ENCODE data around the gene SLCO2A1.
A peak's percentile ranks its signal among the peaks of the same experiment; 100 is the strongest.

Gene SLCO2A1

DNA sequence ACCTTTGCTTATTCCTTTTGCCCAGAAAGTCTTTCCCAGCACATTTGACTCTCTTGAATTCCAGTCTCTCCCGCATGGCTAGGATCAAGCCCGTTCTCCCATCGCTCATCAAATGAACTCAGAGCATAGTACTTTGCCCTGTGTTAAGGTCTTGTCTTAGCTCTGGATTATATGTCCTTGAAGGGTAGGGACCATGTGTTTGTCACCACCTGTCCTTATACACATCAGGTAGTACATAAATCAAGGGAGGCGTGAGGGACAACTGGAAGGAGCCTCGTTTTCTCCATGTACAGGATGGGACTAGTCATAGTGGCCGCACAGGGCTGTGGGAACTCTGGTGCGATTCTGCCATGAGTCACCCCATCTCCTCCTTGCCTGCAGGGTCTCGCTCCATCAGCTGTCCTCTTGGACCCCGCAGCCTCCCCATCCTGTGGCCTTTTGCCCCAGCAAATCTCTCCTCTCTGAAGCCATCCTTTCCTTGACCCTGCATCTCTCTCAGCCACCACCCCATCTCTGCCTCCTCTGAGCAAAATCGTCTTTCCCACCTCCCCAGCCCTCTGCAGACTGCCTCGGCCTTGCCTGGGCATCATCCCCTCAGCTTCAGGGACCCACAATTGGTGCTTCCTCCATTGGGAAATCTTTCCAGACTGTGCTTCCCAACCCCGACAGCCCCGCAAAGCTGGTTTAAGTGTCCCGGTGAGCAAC is 100.7 kb downstream of the SLCO2A1 start:
- DNase-seq = no peak

- DNase-seq = no peak
These were observed 101.4 kb downstream of the SLCO2A1 start for GRCh38 chr3:133928136-133928893.

DNA sequence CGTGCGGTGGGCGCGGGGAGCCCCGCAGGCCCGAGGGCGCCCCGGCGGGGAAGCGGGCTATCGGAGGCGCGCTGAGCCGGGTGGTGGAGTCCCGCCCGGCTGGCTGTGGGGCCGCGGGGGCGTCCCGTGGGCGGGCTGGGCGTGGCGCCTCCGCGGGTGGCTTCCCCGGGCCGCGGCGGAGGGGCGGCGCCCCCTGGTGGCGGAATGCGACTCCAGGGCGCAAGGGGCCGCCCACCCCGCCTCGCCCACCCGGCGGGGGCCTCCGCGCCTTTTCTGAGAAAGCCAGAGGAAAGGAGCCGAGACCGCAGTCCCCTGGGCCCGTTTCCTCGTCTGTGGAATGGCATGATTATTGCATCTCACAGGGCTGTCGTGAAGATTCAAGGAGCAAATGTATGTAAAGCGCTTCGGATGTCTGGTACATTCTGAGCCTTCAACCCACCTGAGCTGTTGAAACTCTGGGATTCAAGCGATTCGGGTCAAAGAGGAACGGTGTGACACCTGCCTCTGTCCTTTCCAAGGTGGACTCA is 102.1 kb downstream of the SLCO2A1 start:
- peak; percentile 15 to 63 for DNase-seq

GRCh38 chr3:133926736-133927539 is 102.8 kb downstream of the SLCO2A1 start:
- DNase-seq = no peak

DNA sequence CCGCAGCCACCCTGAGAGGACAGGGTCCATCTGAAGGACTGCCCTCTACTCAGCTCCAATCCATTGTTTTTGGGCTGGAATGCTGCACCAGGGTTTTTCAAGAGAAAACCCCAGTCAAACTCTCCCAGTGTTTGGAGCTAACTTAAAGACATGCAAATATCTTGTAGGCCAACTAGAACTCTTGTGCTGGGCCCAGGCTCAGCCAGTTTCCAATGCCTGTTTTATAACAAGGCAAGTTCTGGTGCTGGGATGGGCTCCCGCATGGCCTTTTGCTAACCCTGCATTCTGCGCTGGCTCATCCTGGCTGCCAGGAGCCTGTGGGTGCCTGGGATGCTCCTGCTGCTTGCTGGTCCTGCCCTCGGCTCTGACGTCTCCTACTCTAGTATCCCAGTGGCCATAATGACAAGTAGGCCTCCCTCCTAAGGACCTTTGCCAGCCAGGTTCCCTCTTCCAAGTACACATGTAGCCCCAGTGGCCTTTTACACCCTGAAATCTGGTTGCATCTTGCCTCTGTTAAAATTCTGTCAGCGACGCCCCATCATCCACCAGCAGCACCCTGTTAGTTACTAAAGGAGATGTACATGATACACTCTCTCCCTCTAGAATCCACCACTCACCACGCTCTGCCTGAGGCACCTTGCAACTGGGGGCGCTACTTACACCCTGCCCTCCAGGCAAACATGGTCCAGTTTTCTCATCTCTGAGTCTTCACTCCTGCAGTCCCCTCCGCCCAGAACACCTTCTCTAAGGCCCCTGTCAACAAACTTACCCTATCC is 103.6 kb downstream of the SLCO2A1 start:
- DNase-seq = no peak

DNA sequence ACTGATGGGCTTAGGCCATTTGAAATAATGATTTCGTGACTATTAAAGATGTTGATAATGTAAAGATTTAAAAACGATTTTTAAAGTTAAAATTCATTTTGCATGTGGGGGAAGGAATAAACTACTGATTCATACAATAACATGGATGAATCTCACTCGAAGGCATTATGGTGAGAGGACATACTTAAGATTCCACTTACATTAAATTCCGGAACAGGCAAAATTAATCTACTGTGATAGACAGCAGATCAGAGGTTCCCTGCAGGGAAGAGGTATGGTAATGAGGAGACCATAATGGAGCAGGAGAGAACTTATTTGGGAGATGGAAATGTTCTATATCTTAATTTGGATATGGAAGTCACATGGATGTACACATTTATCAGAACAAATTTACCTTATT is 105.7 kb downstream of the SLCO2A1 start:
- no peak for DNase-seq

DNA sequence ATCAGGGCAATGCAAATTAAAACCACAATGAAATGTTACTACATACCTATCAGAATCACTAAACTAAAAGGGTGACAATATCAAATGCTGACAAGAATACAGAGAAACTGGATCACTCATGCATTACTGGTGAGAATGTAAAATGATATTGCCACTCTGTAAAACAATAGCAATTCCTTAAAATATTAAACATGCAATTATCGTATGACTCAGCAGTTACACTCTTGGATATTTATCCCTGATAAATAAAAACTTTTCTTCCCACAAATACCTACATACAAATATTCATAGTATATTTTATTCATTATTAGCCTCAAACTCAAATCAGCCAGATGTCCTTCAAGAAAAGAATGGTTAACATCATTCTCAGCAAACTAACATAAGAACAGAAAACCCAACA is 108.1 kb downstream of the SLCO2A1 start:
- no peak for DNase-seq

DNA sequence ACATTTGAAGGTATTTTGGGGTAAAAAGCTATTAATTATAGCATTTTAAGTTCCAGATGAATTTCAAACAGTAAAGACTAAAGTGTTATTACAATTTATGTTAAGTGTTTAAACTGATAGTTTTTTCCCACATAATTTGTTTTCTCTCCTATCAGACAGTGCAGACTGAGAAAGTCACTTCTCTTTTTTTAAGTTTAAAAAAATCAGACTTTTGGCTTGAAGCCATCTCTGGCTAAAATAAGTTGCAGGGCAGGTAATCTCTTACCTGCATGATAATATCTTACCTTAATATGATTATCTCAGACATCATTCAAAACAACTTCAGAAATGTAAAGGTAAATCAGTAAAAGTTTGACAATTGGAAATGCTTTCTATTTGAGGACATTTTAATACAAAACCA is 112.6 kb downstream of the SLCO2A1 start:
- DNase-seq = no peak

DNA sequence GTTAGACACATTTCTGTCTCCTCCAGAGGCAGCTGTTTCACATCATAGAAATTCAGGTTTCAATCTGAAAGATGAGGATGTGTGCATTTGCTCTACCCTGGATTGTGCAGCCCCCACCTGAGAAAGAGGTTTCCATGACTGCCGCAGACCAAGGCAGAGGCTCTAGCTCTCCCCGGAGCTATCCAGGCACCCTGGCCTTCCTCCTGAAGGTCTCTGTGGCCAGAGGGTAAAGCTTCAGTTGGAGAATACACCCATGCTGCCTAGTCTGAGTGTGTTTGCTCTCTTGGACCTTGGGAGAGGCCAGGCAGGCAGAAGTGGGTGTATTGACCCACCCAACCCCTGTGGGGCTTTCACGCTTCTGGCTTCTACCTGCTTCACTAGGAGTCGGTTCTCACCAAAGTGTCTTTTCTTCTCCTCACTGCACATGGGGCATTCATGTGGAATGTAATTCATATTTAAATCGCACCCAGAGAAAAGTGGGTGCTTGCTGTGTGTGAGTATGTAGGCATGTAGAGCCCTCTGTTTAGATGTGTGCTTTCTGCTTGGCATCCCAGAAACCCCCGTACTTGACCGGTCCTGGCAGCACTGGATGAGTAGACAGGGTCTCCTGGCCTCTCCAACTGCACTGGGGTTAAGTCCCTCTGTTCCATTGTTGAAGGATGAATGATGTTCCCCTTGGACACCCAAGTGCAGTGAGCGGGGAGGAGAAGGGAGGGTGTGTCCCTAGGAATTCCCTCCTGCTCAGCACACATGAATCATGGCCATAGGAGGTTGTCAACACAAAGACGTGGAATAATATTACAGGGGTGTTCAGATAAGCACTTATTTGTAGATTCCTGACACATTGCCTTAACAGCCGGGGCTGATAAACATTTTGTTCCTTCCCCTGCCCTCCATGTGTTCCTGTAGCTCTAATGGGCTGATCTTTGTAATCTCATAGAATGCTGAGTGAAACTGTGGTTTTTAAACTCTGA is 113.8 kb downstream of the SLCO2A1 start:
- DNase-seq = no peak

DNA sequence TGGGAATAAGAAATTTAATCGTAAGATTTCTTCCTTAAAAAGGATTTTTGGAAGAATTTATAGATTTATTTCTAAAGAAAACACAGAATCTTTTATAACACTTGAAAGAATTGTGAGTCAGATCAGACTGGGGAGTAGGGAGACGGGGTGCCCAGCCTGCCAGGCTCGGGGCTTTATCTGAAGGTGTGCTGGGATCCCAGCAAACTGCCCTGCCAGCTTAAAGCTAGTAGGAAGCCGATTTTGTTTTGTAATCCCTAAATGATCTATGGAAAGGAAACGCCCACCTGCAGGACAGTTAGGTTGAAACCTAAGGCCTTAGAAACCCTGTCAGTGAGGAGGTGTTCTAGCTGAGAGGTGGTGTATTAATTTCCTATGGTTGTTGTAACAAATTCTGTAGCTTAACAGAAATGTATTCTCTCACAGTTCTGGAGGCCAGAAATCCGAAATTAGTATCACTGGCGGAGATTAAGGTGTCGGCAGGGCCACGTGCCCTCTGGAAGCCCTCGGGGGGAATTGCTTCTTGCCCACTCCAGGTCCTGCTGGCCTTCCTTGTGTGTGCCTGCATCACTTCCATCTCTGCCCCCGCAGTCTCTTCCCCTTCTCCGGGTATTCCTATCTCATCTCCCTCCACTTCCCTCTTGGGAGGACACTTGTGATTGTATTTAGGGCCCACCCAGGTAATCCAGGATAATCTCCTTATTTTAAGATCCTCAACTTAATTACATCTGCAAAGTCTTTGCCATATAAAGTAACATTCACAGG is 114.7 kb downstream of the SLCO2A1 start:
- no peak for DNase-seq

DNA sequence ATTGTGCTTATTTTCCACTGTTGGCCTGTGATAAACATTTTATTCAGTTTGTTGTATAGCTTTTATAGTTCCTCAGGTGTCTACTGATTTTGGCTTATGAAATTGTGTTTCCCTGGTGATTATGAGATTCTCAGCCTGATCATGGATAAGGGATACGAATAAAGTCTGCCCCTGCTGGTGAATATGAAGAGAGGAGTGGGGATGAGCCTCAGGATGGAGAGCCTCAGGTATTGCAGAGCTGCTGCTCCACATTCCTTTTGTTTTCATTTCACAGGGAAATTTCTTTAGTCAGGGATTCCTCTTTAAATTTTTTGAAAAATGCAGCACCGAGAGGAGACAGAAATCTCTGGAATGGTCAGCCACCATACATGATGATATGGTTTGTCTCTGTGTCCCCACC is 119.3 kb downstream of the SLCO2A1 start:
- no peak for DNase-seq

DNA sequence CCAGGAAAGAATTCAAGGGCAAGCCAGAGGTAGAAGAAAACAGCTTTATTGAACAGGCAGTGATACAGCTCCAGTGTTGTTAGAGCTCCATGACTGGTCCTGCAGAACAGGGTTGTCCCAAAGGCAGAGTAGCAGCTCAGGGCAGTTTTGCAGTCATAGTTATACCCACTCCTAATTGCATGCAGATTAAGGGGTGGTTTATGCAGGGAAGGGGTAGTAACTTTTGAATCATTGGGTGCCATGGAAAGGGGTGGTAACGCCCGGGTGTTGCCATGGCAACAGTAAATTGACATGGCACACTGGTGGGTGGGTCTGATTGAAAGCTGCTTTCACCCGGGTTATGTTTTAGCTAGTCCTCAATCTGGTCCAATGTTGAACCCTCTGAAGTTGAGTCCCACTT is 124.3 kb downstream of the SLCO2A1 start:
- DNase-seq = no peak

DNA sequence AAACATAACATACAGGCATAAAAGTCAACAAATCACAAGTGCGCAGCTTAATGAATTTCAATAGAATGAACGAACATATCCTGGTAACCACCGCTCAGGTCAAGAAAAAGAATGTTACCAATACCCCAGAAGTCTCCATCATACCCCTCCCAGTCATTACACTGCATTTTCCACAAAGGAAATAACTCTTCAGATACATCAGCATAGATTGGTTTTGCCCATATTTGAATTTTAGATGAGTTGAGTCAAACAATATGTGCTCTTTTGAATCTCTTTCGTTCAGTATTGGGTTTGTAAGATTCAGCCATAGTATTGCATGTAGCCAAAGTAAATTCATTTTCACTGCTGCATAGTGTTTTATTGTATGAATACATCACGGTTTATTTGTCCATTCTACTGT is 127.9 kb downstream of the SLCO2A1 start:
- no peak for DNase-seq

DNA sequence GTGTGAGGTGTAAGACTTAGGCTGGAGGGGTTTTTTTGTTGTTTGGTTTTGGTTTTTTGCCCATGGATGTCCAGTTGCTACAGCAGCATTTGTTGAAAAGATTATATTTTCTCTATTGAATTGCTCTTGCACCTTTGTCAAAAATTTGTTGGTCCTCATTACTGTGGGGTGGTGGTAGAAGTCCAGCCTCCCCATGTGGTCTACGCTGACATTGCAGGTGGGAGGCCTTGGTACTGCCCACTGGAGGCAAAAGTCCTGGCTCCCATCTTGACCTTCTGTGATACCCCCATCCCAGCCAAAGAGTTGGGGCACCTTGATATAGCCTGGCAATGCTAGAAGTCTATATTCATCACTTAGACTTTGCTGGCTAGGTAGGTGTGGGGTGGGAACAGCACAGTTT is 128.6 kb downstream of the SLCO2A1 start:
- DNase-seq = no peak

DNA sequence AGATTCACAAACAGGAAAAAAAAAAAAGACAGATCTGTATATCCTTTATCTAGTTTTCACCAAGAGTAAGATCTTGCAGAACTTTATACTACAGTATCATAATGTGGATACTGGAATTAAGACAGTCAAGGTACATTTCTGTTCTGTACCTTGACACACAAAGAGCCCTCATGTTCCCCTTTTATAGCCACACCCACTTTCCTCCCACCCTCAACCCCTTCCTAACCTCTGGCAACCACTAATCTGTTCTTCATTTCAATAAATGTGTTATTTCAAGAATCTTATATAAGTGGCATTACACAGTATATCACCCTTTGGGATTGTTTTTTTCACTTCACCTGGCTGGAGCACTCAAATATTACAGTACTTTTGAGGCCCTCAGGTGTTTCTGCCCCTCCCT is 130.4 kb downstream of the SLCO2A1 start:
- DNase-seq = no peak

- DNase-seq = no peak
These were observed 132.2 kb downstream of the SLCO2A1 start for GRCh38 chr3:133897547-133897946.

DNA sequence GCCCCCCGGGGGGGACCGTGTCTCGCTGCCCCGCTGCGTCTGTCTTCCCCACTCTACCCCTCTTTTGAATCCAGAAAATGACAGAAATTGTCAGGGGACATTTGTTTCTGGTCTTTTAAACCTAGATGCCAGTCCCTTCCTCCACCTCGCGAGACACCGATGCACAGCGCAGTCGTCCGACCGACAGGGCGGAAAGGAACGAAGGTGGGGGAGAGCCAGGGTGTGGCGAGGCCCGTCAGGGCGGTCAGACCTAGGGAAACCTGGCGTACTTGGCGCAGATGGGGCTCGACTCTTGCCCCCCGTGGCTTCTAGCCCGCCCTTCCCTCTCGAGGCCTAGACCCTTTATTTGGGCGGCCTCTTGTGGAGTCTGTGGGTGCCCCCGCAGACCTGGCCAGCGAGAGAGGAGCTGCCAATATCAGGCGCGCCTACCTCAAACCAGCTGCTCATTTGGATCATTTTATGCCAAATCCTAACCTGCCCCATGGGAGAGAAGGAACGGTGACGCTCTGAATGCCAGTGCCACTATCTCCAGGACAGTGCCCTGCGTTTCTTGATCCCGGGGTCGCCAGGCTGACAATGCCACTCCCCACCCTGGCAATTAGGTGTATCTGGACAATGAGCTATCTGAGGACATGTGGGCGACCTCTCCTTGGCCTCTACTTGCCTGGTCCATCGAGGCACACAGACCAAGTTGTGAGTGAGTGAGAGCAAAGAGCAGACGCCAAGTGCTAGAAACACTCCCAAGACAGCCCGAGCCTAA is 133.5 kb downstream of the SLCO2A1 start:
- DNase-seq = no peak

DNA sequence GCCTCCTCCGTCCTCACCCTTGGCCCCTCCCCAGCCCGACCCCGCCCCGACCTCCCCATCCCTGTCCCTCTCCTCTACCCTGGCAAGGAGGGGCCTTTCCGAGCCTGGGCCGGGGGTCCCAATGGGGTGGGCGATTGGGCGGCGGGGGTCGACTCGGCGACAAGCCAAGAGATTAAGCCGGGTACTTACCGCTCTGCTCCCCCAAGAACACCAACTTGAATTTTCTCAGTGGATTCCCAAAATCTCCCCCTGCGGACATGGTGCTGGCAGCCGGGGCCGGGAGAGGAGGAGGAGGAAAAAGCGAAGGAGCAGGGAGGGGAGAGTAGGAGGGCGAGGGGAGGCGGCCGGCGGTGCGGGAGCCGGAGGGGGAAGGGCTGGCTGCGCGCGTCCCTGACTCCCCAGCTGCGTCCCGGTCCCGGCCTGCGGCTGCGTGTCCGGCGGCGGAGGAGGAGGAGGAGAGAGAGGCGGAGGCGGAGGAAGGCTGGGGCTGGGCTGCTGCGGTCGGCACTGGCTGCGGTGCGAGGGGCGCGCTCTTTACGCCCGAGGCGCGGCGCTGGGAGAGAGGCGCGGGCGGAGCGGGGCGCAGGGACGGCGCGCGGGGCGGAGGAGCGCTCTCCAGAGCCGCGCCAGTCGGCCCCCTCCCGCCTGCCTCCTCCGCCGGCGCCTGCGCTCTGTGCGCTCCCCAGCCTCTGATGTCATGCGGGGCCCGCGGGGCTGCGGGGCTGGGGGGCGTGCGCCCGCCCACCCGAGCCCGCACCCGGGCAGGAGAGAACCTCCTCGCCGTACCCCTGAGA is 134.3 kb downstream of the SLCO2A1 start, which contains the start of gene RAB6B:
Gene RAB6B, minus strand, starts transcription at position 675 of the 794 bp plus-strand sequence. Its CDS starts 416 bp downstream, at position 259.
- no peak for DNase-seq
